Activated T-cell treated with anti-CD3 and anti-CD28 coated beads for 4 hours (primary cell): ENCODE measurements around the gene FRMD4B.
"Not testable (repeated sequence)": the region's sequence is repeated elsewhere in the genome, so short reads cannot be mapped to it uniquely, and the experiment has no call there.

Experiments used
- DNase-seq: peaks from one replicate; pipeline ENCODE4 v3.0.0-alpha.2; 2020

FRMD4B gene

DNA sequence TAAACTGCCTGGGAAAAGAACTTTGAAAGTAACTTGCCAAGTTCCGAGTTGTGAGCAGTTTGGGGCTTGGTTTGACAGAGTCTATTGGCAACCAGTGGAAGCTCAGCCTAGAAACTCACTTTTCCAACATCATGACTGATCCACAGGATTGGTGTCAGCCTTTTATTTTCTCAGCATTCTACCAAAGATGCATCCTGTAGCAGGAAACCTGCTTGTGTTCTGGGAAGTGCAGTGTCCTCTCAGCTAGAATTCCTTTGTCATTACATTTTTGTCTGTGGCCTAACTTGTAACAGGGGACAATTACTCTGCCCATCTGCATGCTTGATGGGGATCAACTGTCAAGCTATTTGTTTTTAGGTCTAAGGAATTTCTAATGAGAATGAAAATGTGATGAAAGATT is 146.8 kb downstream of the FRMD4B start:
- DNase-seq: no peak

DNA sequence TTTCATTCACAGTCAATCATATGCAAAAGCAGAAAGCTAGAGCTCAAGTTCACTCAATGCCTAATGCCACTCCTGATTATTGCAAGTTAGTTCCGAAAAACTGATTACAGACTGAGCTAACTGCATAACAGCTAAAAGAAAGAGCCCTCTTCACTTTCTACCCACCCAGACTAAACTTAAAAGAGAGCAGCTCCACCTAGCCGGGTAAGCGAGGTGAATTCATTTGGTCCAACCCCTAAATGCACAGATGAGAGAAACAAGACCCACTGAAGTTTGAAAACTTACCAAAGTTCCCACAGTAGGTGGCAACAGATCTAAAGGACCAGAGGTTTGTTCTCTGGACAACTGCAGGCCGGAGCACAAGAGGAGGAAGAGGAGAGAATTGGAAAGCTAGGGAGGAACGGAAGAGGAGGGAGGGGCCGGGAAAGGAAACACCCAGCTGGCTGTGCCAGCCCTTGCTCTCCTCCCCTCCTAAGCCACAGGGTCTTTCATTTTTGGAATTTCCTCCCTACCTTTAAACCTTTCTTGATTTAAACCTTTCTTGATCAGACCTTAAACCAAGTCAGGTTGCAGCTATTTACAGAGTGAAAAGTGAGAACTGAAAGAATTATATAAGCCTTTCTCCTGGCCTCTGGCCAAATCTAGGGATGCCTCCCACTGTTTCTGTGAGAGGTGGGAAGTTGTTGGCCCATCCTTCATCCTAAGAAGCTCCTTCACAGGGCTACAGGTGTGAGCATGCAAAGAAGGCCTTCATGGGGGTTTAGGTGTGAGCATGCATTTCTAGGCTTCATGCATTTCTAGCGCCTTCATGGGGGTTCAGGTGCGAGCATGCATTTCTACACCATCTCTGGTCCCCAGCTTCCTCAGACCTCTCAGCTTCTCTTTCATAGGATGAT is 148.8 kb downstream of the FRMD4B start:
- no peak for DNase-seq

DNA sequence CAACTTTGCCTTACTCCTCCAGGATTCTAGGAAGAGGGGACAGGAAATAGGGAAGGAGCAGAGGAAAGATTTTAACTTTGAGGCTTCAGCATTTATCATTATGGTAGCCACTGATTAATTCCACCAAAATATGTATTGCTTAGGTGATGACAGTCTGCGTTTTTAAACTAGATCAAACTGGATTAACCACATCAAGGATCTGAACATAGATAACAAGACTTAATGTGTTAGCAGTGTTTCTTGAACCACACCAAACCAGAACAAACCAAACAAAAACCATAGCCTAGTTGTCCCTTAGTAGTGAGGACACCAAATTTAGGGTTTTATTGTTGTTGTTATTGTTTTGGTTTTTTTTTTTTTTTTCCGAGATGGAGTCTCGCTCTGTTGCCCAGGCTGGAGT is 150.0 kb downstream of the FRMD4B start:
- DNase-seq: no peak

DNA sequence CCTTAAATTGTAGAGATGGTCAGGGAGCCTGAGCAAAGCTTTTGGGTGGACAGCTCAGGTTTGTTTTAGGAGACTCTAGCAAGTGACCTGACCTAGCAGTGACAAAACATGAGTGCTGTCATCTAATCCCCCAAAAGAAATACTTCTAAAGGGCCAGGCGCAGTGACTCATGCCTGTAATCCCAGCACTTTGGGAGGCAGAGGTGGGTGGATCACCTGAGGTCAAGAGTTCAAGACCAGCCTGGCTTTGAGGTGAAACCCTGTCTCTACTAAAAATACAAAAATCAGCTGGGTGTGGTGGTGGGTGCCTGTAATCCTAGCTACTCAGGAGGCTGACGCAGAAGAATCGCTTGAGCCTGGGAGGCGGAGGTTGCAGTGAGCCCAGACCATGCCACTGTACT is 150.7 kb downstream of the FRMD4B start:
- not testable (repeated sequence) for DNase-seq

DNA sequence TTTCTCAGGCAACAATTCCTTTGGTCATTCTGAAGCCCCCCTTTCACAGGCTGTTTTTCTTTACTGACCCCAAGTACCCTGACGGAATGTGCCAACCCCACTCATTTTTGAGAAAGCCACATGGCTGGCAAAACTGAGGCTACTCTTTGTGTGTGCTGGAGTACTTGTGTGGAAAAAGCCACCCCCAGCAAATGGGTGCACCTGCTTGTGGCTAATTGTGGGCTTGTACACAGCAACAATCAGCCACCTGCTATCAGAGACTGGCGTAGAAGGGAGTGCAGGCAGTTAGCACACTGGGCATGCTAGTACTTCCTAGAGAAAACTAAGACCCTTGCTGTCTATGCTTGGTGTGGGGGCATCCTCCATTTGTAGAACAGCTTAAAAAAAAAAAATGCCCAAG is 153.4 kb downstream of the FRMD4B start:
- no peak for DNase-seq

DNA sequence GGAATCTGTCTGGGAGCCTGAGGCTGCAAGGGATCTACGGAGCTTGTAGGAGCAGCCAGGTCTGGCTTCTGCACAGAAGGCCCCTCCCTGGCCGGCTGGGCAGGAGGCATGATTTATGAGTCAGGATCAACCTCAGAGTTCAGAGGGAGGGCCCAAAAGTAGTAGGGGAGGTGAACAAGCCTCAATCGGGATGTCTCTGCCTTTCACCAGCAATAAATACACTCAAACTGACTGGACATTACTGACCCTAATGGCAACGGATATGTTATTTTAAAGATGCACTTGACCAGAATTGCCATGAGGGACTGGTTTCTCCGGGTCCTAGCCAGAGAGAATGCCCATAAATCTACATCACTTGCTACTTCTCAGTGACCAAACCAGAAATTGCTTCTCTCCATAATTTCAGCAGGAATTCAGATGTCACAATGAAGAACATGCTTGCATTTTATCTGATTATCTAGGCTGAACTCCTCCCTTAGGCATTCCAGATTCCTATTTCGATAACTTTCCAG is 153.9 kb downstream of the FRMD4B start:
- DNase-seq: no peak

DNA sequence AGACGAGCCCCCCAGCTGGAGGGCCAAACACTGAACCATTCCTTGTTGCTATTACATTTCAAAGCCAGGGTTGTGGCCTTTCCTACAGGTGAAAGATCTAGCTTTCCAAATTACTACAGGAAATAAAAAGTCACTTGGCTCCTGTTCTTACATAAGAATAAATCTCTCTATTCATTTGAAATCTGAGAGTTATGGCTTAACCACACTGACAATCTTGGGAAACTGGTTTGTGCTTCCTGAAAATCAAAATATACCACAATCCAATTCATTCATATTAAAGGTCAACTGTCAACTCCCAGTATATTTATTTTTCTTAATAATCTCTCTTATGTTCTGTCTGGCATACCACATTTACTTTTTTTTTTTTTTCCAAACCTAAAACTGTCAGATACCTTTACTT is 159.8 kb downstream of the FRMD4B start:
- no peak for DNase-seq

DNA sequence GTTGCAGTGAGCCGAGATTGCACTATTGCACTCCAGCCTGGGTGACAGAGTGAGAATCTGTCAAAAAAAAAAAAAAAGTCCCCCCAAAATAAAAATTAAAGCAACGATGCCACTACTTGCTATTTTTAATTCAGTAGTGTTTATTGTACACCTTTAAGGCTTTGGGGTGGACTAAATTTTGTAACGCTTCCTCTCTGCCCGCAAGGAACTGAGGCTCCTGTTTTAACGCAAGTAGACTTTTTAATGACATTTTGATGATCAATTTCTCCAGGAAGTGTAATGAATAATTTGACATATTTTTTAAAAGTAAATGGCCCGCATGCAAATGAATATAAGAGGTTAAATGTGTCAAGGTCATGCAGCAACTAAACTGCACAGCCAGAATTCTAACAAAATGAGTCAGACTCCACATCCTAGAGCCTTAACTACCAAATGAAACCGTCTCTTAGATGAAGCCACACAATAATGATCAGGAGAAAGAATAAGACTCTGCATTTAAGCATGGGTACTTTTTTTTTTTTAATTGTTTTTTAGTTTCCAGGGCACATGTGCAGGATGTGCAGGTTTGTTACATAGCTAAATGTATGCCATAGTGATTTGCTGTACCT is 166.7 kb downstream of the FRMD4B start:
- DNase-seq: no peak

DNA sequence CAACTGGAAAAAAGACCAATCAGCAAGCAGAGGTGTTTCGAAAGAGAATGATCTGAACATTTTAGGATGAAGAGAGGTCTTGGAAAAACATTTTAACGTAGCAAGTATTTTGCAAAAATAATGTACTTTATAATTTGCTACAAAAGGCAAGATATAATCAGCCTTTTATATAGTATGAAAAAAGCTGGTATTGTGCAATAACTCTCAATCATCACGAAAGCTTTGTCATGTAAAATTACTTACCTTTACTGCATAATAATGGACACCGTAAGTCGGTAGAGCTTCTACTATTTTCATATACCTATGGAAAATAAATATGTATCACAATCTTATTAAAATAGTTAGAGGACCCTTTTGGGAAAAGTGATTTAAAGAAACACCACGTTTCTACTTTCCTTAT is 167.8 kb downstream of the FRMD4B start:
- DNase-seq: no peak

DNA sequence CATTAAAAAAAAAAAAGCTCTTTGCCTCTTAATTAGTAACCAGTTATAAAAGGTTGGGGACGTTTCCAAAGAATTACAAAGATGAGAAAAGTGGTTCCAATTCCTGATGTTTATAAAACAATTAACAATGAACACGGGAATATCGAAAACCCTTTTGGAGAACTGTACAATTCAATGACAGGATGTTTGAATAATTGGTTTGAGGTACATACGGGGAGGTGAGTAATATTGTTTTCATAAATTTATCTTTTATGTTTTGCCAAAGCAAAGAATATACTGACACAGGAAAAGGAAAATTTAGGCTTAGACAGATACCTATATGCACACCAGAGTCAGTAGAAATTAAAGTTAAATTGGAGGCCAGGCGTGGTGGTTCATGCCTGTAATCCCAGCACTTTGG is 168.9 kb downstream of the FRMD4B start:
- DNase-seq: no peak

DNA sequence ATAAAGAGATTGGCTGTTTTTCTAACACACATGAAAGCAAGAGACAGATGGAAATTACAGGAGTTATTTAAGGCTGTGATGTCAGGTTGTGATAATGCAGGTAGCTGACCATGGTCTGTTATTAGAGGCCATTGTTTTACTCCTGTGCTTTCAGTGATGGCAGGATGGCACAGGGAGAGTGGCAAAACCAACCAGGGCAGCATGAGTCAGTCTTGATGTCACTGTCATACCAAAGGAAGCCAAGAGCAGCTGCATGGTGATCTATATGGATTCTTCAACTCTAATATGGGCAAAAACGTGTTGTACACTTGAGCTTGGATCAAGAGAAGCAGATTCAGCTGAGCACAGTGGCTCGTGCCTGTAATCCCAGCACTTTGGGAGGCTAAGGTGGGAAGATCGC is 171.6 kb downstream of the FRMD4B start:
- no peak for DNase-seq

DNA sequence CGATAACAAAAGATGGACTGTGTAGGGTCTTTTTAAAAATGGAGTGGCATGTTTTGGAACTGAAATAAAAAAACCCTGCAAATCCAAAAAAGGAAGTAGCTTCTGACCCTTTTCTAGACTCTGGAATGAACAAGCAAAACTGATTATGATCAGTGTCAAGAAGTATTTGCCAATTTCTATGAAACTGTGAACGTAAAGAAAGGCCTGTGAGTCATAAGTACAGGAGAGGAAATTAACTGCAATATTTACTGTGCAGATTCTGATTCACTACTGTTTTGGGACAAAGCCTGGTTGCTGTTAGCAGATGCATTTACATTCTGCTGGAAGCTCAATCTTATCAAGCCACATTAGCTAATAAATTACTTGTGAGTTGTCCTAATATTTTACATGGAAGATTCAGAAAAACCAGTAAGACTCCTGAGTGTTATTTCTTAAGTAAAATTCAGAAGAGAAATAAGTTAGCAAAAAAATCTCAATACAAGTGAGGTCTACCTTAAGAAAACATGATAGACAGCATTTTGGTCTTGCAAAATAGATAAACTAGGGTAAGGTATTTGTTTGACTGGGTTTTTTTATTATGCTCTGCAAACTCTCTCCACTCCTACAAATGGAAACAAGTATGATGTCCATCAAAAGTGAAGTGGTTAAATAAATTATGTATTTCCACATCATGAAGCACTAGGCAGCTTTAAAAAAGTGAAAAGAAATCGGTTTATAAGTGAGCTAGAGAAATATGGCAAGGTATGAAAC is 173.3 kb downstream of the FRMD4B start:
- DNase-seq: no peak

DNA sequence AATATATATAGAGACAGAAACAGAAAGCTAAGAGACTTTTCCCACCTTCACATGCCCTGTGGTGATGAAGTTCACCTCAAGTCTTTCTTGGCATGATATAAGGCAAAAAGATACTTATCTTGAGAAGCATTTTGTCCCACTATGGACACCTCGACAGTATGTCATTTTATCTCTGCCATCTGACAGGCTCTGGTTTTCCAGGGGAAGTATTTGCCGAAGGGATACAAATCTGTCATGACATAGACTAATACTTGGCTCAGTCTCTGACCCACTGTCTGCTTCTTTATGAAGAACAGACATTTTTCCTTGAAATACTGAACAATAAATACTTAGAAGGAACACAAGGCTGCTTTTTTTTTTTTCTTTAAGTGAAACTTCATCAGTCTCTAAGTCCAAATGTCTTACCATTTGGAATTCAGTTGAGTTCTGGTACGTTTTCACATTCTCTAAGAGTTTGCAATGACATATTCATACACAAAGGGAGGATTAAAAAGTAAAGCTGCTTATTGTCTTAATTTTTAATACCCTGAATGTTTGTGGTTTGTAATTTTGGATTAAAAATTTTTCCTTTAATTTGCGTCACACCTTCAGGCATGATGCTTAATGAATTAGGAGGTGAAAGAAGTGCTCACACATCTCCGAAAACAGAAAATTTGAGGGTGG is 175.7 kb downstream of the FRMD4B start:
- DNase-seq: no peak

DNA sequence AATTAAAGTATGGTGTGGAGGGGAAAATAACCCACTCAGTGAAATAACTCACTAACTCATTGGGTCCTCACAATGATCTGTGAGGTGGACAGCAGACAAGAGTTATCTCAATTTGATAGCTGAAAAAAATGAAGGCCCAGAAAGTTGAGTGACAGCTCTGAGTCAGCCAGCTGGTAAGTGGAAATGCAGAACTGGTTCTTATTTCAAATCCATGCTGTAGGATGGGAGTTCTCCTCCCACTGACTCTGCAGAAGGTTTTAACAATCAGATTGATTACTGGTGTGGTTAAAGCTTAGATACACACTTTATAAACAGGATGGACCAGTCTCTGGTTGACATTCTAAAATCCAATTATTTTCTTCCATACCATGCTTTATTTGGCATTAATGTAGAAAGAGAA is 176.5 kb downstream of the FRMD4B start:
- DNase-seq: no peak

DNA sequence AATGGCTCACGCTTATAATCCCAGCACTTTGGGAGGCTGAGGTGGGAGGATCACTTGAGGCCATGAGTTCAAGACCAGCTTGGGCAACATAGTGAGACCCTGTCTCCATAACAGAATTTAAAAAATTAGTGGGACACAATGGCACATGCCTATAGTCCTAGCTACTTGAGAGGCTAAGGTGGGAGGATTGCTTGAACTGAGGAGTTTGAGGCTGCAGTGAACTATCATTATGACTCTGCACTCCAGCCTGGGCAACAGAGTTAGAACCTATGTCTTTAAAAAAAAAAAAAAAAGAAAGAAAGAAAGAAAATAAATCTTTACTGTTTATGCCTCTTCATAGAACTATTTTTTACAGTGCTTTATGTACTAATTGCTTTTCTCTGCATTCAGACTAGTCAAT is 178.9 kb downstream of the FRMD4B start:
- no peak for DNase-seq

DNA sequence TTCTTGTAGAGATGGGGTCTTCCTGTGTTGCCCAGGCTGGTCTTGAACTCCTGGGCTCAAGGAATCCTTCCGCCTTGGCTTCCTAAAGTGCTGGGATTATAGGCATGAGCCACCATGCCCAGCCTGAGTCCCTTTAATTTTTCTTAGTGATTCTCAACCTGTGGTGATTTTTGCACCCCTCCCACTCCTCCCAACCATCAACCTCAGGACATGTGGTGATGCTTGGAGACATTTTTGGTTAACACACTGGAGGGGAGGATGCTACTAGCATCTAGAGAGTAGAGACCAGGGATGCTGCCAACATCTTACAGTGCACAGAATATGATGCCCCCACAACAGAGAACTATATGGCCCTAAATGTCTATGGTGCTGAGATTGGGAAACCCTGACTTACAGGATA is 180.5 kb downstream of the FRMD4B start:
- DNase-seq: no peak

DNA sequence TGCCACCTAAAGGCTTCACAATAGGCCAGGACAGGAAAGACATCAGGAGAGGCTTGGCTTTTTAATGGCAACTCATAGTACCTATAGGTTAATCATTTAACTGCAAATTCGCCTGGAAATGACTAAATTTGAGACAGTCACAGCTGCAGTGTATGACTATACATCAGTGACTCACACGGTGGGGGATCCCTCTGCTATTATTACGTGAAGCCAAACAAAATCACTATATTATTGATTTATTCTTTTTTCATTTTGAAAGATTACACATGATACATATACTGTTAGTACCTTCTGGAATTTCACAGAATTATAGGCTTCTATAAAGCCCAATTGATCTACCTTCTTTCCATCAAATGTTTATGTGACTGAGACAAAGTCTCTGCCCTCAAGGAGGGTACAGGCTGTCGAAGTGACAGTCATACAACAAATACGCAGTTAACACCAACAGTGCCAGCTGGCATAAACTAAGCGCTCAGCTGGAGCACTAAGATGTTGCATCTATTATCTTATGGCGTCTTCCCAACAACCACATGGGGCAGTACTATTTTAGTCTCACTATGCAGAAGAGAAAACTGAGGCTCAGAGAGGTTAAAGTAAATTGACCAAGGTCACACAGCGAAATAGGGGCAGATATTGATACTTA is 181.5 kb downstream of the FRMD4B start:
- peak; percentile 41 for DNase-seq

DNA sequence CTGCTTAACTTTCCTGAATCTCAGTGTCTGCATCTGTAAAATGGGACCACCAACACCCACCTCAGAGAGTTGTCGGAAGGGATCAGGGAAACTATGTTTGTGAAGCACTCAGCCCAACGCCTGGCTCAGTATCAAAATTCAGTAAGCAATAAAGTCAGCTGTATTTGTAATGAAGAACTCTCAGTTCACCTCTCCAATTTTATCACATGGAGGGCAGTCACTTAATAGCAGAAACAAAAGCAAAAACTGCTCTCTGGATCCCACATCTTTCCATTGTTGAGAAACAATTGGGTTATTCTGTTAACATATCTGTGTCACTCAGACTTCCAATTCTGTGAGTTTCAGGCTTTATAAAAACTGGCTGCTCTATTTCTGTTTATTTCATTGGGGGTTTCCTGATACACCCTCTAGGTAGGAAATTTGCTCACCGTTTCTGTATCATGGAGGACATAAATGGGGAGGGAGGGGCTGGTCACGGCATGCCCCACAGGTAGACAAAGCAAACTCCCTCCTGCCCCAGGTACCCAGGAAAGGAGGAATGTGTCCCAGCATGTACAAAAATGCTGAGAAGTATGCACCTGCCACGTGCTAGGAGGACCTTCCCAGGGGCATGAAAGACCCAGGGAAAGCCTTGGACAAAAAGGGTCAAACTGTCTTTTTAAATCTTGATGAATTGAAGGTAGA is 182.1 kb downstream of the FRMD4B start:
- no peak for DNase-seq

DNA sequence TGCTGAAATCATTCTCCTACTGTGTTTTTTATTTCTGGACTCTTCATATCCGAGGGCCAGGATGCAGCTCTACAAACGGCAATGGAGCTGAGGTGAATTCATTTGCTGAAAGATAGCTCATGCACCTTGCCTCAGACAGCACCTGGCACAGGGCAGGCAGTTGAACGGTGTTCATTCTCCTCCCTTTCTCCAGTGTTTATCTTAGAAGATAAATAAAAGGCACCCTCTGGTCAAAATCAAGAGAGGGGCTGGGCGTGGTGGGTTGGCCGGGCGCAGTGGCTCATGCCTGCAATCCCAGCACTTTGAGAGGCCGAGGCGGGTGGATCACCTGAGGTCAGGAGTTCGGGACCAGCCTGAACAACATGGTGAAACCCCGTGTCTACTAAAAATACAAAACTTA is 184.2 kb downstream of the FRMD4B start:
- DNase-seq: no peak

DNA sequence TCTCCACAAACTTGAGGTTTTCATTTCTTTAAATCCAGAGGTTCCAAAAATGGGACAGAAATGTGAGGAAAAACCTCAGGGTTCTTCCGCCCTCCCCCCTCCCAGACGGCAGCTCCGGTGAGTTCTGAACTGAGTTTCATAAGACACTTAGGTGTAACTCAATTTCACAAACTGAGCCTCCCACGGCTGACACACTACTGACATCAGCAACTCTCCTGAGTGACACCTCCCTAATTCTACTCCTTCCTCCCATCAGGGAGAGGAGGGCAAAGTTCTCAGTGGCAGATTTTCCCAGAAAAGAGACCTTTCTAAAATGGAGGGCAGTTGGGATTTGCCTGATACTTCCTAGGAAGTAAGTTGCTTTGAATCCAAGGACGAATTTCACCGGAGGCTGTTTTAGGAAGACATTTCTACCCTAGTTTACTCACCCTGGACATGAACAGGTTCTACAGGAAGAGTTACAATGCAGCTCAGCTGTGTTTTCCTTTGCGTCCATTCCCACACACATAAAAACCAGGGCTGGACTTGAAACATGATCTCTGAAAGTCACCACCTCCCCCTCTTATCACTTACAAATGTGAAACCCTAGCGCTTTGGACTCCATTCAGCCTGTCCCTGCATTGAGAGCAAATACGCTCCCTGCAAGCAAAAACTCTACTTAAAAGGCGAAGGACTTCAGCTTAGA is 185.4 kb downstream of the FRMD4B start:
- peak; percentile 40 for DNase-seq

DNA sequence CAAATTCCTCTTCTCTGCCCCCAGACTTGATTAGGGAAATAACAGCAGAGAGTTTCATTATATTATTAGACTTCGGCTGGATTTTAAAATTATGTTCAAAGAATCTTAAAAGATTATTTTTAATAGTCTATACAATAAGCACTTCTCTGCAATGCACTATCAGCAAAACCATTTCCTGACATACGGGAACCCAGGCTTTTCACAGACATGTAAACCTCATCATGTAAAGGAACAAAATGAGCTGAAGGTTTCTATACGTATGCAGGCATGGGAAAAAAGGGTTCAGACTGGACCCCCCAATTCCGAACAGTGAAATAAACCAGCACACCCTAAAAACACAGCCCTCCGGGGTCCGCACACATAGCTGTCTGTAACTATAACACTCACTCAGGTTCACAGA is 185.9 kb downstream of the FRMD4B start:
- no peak for DNase-seq
